Upper lobe of left lung (tissue), 4 donors: ENCODE data around the gene CYTH2.

ENCODE experiments used
- EP300 ChIP-seq, 4 donors: sonication (generic); formaldehyde crosslinking; IDR thresholded peaks; one replicate each; pipeline ENCODE4 v1.5.1; 2017; ENCODE audit warnings: antibody characterized with exemption in 4 of 4, control low read depth in 2 of 4
- POLR2AphosphoS5 ChIP-seq, 2 donors: sonication (generic); formaldehyde crosslinking; IDR thresholded peaks; one replicate each; pipeline ENCODE4 v1.5.1; 2017; ENCODE audit warnings: antibody characterized with exemption in 2 of 2
- TF ChIP-seq, protein P1 (sequence below), 6 experiments: fragments of 450-650 bp in 4 of 6; fragments of 200-600 bp in 2 of 6; sonication (generic) in 2 of 6; IDR thresholded peaks; one replicate each; pipeline ENCODE4 v1.5.1; 2016 to 2019; ENCODE audit warnings: antibody characterized with exemption in 6 of 6

DNA sequence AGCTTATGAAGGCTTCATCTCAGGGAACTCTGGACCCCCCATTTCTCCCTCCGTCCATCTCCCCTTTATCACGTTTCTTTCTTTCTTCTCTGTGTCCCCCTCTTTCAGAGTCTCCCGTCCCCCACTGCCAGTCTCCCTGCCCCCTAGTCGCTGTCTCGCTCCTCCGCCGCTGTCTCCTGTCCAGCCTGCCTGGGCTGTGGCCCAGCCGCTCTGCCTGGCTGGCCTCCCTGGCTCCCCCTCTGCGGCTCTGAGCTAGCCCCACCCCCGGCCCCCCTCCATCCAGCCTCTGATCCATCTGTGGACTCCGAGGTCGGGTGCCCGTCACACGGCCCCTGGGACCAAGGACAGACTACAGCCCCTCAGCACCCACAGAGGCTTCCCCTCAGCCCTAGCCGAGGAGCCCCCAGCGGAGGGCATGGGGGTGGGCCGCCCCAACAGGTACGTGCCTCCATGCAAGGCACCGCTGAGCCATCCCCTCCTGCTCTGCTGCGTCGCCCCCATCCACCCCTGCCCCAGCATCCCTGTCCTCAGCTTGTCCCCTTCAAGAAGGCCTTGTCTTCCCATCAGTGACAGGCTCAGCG, 14.9 kb upstream of the CYTH2 start:
- TF ChIP-seq, protein P1, sequence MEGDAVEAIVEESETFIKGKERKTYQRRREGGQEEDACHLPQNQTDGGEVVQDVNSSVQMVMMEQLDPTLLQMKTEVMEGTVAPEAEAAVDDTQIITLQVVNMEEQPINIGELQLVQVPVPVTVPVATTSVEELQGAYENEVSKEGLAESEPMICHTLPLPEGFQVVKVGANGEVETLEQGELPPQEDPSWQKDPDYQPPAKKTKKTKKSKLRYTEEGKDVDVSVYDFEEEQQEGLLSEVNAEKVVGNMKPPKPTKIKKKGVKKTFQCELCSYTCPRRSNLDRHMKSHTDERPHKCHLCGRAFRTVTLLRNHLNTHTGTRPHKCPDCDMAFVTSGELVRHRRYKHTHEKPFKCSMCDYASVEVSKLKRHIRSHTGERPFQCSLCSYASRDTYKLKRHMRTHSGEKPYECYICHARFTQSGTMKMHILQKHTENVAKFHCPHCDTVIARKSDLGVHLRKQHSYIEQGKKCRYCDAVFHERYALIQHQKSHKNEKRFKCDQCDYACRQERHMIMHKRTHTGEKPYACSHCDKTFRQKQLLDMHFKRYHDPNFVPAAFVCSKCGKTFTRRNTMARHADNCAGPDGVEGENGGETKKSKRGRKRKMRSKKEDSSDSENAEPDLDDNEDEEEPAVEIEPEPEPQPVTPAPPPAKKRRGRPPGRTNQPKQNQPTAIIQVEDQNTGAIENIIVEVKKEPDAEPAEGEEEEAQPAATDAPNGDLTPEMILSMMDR (IDR thresholded peaks at IDR 0.05), result no peak
- TF ChIP-seq POLR2AphosphoS5 (IDR thresholded peaks at IDR 0.05) (no peak), EP300 (IDR thresholded peaks at IDR 0.05) (no peak)
